ENCODE measurements around the gene MPRIP.
A peak's percentile ranks its signal among the peaks of the same experiment; 100 is the strongest.

MPRIP gene

GRCh38 chr17:17028878-17029535 lies 13.2 kb upstream of the MPRIP start:
- Histone ChIP-seq H3K27me3 (ENCODE audit: control insufficient read depth in 2 of 2, insufficient read depth in 2 of 2, low read length in 2 of 2) (no peaks in the 10 kb centered on the region), H3K9me3 (ENCODE audit: control insufficient read depth in 2 of 2, low read length in 2 of 2) (no peaks in the 10 kb centered on the region), H3K27ac (ENCODE audit: low read depth in 2 of 2, low read length in 2 of 2) (peak overlapping the region in 1 of 2 donors; percentile 66), H3K4me1 (ENCODE audit: control insufficient read depth in 2 of 2, insufficient read depth in 2 of 2, low read length in 2 of 2) (peaks cover 21 to 28% of the 10 kb centered on the region in 2 donors), H3K36me3 (ENCODE audit: control insufficient read depth in 2 of 2, insufficient read depth in 2 of 2, low read length in 2 of 2) (no peaks in the 10 kb centered on the region), H3K4me3 (ENCODE audit: low read length in 2 of 2) (no peak overlapping the region), H3K9ac (ENCODE audit: low read depth in 1 of 2, low read length in 2 of 2) (peak overlapping the region in 1 of 2 donors; percentile 56)

GRCh38 chr17:17029938-17030337 lies 12.3 kb upstream of the MPRIP start:
- peaks cover 21 to 28% of the 10 kb centered on the region in 2 donors for H3K4me1 ChIP-seq (ENCODE audit: control insufficient read depth in 2 of 2, insufficient read depth in 2 of 2, low read length in 2 of 2)
- no peak overlapping the region for H3K9ac ChIP-seq (ENCODE audit: low read depth in 1 of 2, low read length in 2 of 2)

GRCh38 chr17:17030515-17031211 lies 11.6 kb upstream of the MPRIP start:
- H3K4me1 ChIP-seq (ENCODE audit: control insufficient read depth in 2 of 2, insufficient read depth in 2 of 2, low read length in 2 of 2) = peaks cover 21 to 28% of the 10 kb centered on the region in 2 donors

More at GRCh38 chr17:17029938-17030337, 12.3 kb upstream of the MPRIP start:
- H3K36me3 ChIP-seq (ENCODE audit: control insufficient read depth in 2 of 2, insufficient read depth in 2 of 2, low read length in 2 of 2) = no peaks in the 10 kb centered on the region
- H3K9me3 ChIP-seq (ENCODE audit: control insufficient read depth in 2 of 2, low read length in 2 of 2) = no peaks in the 10 kb centered on the region
- no peaks in the 10 kb centered on the region for H3K27me3 ChIP-seq (ENCODE audit: control insufficient read depth in 2 of 2, insufficient read depth in 2 of 2, low read length in 2 of 2)
- H3K4me3 ChIP-seq (ENCODE audit: low read length in 2 of 2) = no peak overlapping the region
- no peak overlapping the region for H3K27ac ChIP-seq (ENCODE audit: low read depth in 2 of 2, low read length in 2 of 2)

GRCh38 chr17:17032131-17032692 lies 10.0 kb upstream of the MPRIP start:
- H3K4me3 ChIP-seq (ENCODE audit: low read length in 2 of 2) = no peak overlapping the region
- peaks cover 21 to 31% of the 10 kb centered on the region in 2 donors for H3K4me1 ChIP-seq (ENCODE audit: control insufficient read depth in 2 of 2, insufficient read depth in 2 of 2, low read length in 2 of 2)
- H3K27me3 ChIP-seq (ENCODE audit: control insufficient read depth in 2 of 2, insufficient read depth in 2 of 2, low read length in 2 of 2) = no peaks in the 10 kb centered on the region
- H3K9ac ChIP-seq (ENCODE audit: low read depth in 1 of 2, low read length in 2 of 2) = peak overlapping the region in 1 of 2 donors; percentile 15
- no peaks in the 10 kb centered on the region for H3K9me3 ChIP-seq (ENCODE audit: control insufficient read depth in 2 of 2, low read length in 2 of 2)
- H3K36me3 ChIP-seq (ENCODE audit: control insufficient read depth in 2 of 2, insufficient read depth in 2 of 2, low read length in 2 of 2) = no peaks in the 10 kb centered on the region
- no peak overlapping the region for H3K27ac ChIP-seq (ENCODE audit: low read depth in 2 of 2, low read length in 2 of 2)

More at GRCh38 chr17:17030515-17031211, 11.6 kb upstream of the MPRIP start:
- H3K9ac ChIP-seq (ENCODE audit: low read depth in 1 of 2, low read length in 2 of 2) = no peak overlapping the region
- H3K27ac ChIP-seq (ENCODE audit: low read depth in 2 of 2, low read length in 2 of 2) = no peak overlapping the region
- no peak overlapping the region for H3K4me3 ChIP-seq (ENCODE audit: low read length in 2 of 2)
- H3K27me3 ChIP-seq (ENCODE audit: control insufficient read depth in 2 of 2, insufficient read depth in 2 of 2, low read length in 2 of 2) = no peaks in the 10 kb centered on the region
- H3K9me3 ChIP-seq (ENCODE audit: control insufficient read depth in 2 of 2, low read length in 2 of 2) = no peaks in the 10 kb centered on the region
- H3K36me3 ChIP-seq (ENCODE audit: control insufficient read depth in 2 of 2, insufficient read depth in 2 of 2, low read length in 2 of 2) = no peaks in the 10 kb centered on the region

GRCh38 chr17:17033466-17033865 lies 8.8 kb upstream of the MPRIP start:
- Histone ChIP-seq H3K4me3 (ENCODE audit: low read length in 2 of 2) (no peak overlapping the region), H3K9ac (ENCODE audit: low read depth in 1 of 2, low read length in 2 of 2) (no peak overlapping the region), H3K36me3 (ENCODE audit: control insufficient read depth in 2 of 2, insufficient read depth in 2 of 2, low read length in 2 of 2) (no peaks in the 10 kb centered on the region), H3K27ac (ENCODE audit: low read depth in 2 of 2, low read length in 2 of 2) (no peak overlapping the region), H3K9me3 (ENCODE audit: control insufficient read depth in 2 of 2, low read length in 2 of 2) (no peaks in the 10 kb centered on the region), H3K4me1 (ENCODE audit: control insufficient read depth in 2 of 2, insufficient read depth in 2 of 2, low read length in 2 of 2) (peaks cover 12 to 19% of the 10 kb centered on the region in 2 donors), H3K27me3 (ENCODE audit: control insufficient read depth in 2 of 2, insufficient read depth in 2 of 2, low read length in 2 of 2) (no peaks in the 10 kb centered on the region)

GRCh38 chr17:17034026-17034425 lies 8.2 kb upstream of the MPRIP start:
- Histone ChIP-seq H3K27ac (ENCODE audit: low read depth in 2 of 2, low read length in 2 of 2) (no peak overlapping the region), H3K4me1 (ENCODE audit: control insufficient read depth in 2 of 2, insufficient read depth in 2 of 2, low read length in 2 of 2) (peaks cover 7 to 13% of the 10 kb centered on the region in 2 donors)

GRCh38 chr17:17034496-17035075 lies 7.7 kb upstream of the MPRIP start:
- Histone ChIP-seq H3K9me3 (ENCODE audit: control insufficient read depth in 2 of 2, low read length in 2 of 2) (no peaks in the 10 kb centered on the region), H3K27ac (ENCODE audit: low read depth in 2 of 2, low read length in 2 of 2) (no peak overlapping the region), H3K4me1 (ENCODE audit: control insufficient read depth in 2 of 2, insufficient read depth in 2 of 2, low read length in 2 of 2) (peaks cover 6 to 9% of the 10 kb centered on the region in 2 donors), H3K36me3 (ENCODE audit: control insufficient read depth in 2 of 2, insufficient read depth in 2 of 2, low read length in 2 of 2) (no peaks in the 10 kb centered on the region), H3K4me3 (ENCODE audit: low read length in 2 of 2) (no peak overlapping the region), H3K9ac (ENCODE audit: low read depth in 1 of 2, low read length in 2 of 2) (no peak overlapping the region), H3K27me3 (ENCODE audit: control insufficient read depth in 2 of 2, insufficient read depth in 2 of 2, low read length in 2 of 2) (no peaks in the 10 kb centered on the region)

More at GRCh38 chr17:17034026-17034425, 8.2 kb upstream of the MPRIP start:
- Histone ChIP-seq H3K4me3 (ENCODE audit: low read length in 2 of 2) (no peak overlapping the region), H3K27me3 (ENCODE audit: control insufficient read depth in 2 of 2, insufficient read depth in 2 of 2, low read length in 2 of 2) (no peaks in the 10 kb centered on the region), H3K9me3 (ENCODE audit: control insufficient read depth in 2 of 2, low read length in 2 of 2) (no peaks in the 10 kb centered on the region), H3K36me3 (ENCODE audit: control insufficient read depth in 2 of 2, insufficient read depth in 2 of 2, low read length in 2 of 2) (no peaks in the 10 kb centered on the region), H3K9ac (ENCODE audit: low read depth in 1 of 2, low read length in 2 of 2) (no peak overlapping the region)

GRCh38 chr17:17035490-17035889 lies 6.8 kb upstream of the MPRIP start:
- H3K9me3 ChIP-seq (ENCODE audit: control insufficient read depth in 2 of 2, low read length in 2 of 2) = no peaks in the 10 kb centered on the region
- H3K4me3 ChIP-seq (ENCODE audit: low read length in 2 of 2) = no peak overlapping the region
- no peaks in the 10 kb centered on the region for H3K27me3 ChIP-seq (ENCODE audit: control insufficient read depth in 2 of 2, insufficient read depth in 2 of 2, low read length in 2 of 2)
- no peaks in the 10 kb centered on the region for H3K36me3 ChIP-seq (ENCODE audit: control insufficient read depth in 2 of 2, insufficient read depth in 2 of 2, low read length in 2 of 2)
- H3K9ac ChIP-seq (ENCODE audit: low read depth in 1 of 2, low read length in 2 of 2) = no peak overlapping the region
- peaks cover 6 to 9% of the 10 kb centered on the region in 2 donors for H3K4me1 ChIP-seq (ENCODE audit: control insufficient read depth in 2 of 2, insufficient read depth in 2 of 2, low read length in 2 of 2)
- no peak overlapping the region for H3K27ac ChIP-seq (ENCODE audit: low read depth in 2 of 2, low read length in 2 of 2)

GRCh38 chr17:17035920-17036523 lies 6.2 kb upstream of the MPRIP start:
- Histone ChIP-seq H3K4me3 (ENCODE audit: low read length in 2 of 2) (no peak overlapping the region), H3K9me3 (ENCODE audit: control insufficient read depth in 2 of 2, low read length in 2 of 2) (no peaks in the 10 kb centered on the region), H3K27me3 (ENCODE audit: control insufficient read depth in 2 of 2, insufficient read depth in 2 of 2, low read length in 2 of 2) (no peaks in the 10 kb centered on the region), H3K4me1 (ENCODE audit: control insufficient read depth in 2 of 2, insufficient read depth in 2 of 2, low read length in 2 of 2) (peaks cover 8 to 11% of the 10 kb centered on the region in 2 donors), H3K9ac (ENCODE audit: low read depth in 1 of 2, low read length in 2 of 2) (no peak overlapping the region), H3K27ac (ENCODE audit: low read depth in 2 of 2, low read length in 2 of 2) (no peak overlapping the region), H3K36me3 (ENCODE audit: control insufficient read depth in 2 of 2, insufficient read depth in 2 of 2, low read length in 2 of 2) (no peaks in the 10 kb centered on the region)

All from mucosa of rectum (tissue), 2 donors.